Choroid plexus epithelial cell (primary cell): ENCODE data around the gene RGS7.

Source experiments
- DNase-seq: peaks from one replicate; pipeline ENCODE4 v3.0.0-alpha.2; 2010; ENCODE audit warnings: low read depth
- H3K4me3 ChIP-seq: 2 replicates; pipeline ENCODE4 v1.5.1; 2011; ENCODE audit warnings: low read depth, mild to moderate bottlenecking, control low read depth, low read length, moderate library complexity
- CTCF ChIP-seq: conservative IDR thresholded peaks from 2 replicates; pipeline ENCODE4 v1.5.1; 2011; ENCODE audit warnings: low read depth, mild to moderate bottlenecking, control low read depth, inconsistent platforms, low read length, moderate library complexity

Gene RGS7

GRCh38 chr1:241130881-241131280, 226.1 kb downstream of the RGS7 start:
- no peak for DNase-seq
- TF ChIP-seq CTCF: no peak
- H3K4me3 ChIP-seq: no peak overlapping the region

GRCh38 chr1:241129207-241129960, 227.6 kb downstream of the RGS7 start:
- no peak overlapping the region for H3K4me3 ChIP-seq
- TF ChIP-seq CTCF: no peak
- no peak for DNase-seq

GRCh38 chr1:241125286-241125685, 231.7 kb downstream of the RGS7 start:
- no peak for DNase-seq
- no peak overlapping the region for H3K4me3 ChIP-seq
- TF ChIP-seq CTCF: no peak

GRCh38 chr1:241118049-241118448, 239.0 kb downstream of the RGS7 start:
- no peak for TF ChIP-seq CTCF
- H3K4me3 ChIP-seq: no peak overlapping the region
- DNase-seq: no peak

GRCh38 chr1:241115784-241116183, 241.2 kb downstream of the RGS7 start:
- no peak overlapping the region for H3K4me3 ChIP-seq
- no peak for DNase-seq
- TF ChIP-seq CTCF: no peak

GRCh38 chr1:241114699-241115233, 242.2 kb downstream of the RGS7 start:
- DNase-seq: no peak
- no peak for TF ChIP-seq CTCF
- no peak overlapping the region for H3K4me3 ChIP-seq

- no peak for DNase-seq
- no peak for TF ChIP-seq CTCF
- H3K4me3 ChIP-seq: no peak overlapping the region
Observed at GRCh38 chr1:241113557-241113956, 243.4 kb downstream of the RGS7 start.
